Skeletal muscle tissue (tissue), 4 donors: Measurements from ENCODE around the gene PPARGC1A. TPM values are rescaled to one million over a fixed set of nuclear protein-coding genes. Genes with fewer than 3 reads are reported as not detected.

ENCODE experiments used
- H3K27ac ChIP-seq: one replicate; pipeline ENCODE4 v1.7.0; 2013; ENCODE audit warnings: mild to moderate bottlenecking, low read depth, low read length, inconsistent platforms
- H3K27me3 ChIP-seq, 3 donors: one replicate each; pipeline ENCODE4 v1.7.0; 2013; ENCODE audit warnings: low read length in 3 of 3; ENCODE audit not compliant: control insufficient read depth in 3 of 3, insufficient read depth in 3 of 3
- H3K36me3 ChIP-seq, 3 donors: one replicate each; pipeline ENCODE4 v1.7.0; 2013; ENCODE audit warnings: low read length in 3 of 3; ENCODE audit not compliant: control insufficient read depth in 3 of 3, insufficient read depth in 3 of 3
- H3K4me1 ChIP-seq, 3 donors: one replicate each; pipeline ENCODE4 v1.7.0; 2013; ENCODE audit warnings: low read length in 3 of 3, mild to moderate bottlenecking in 3 of 3; ENCODE audit not compliant: control insufficient read depth in 3 of 3, insufficient read depth in 3 of 3
- H3K4me3 ChIP-seq, 3 donors: one replicate each; pipeline ENCODE4 v1.7.0; 2013; ENCODE audit warnings: low read length in 3 of 3
- H3K9ac ChIP-seq, 3 donors: one replicate each; pipeline ENCODE4 v1.7.0; 2013; ENCODE audit warnings: low read length in 3 of 3, mild to moderate bottlenecking in 3 of 3, moderate library complexity in 2 of 3, low read depth in 1 of 3
- H3K9me3 ChIP-seq, 3 donors: one replicate each; pipeline ENCODE4 v1.7.0; 2013; ENCODE audit warnings: low read length in 3 of 3; ENCODE audit not compliant: control insufficient read depth in 3 of 3
- total RNA-seq: library from RNA; depleted of rRNA; stranded (reverse); fragments of >200 nt; gene quantifications from one replicate; pipeline ENCODE4 v1.2.3, GENCODE V29; 2014
- donor health status: Osteomylitis.

Gene PPARGC1A
- total RNA-seq, 1 donor from 2014 or later: 12.5 TPM

DNA sequence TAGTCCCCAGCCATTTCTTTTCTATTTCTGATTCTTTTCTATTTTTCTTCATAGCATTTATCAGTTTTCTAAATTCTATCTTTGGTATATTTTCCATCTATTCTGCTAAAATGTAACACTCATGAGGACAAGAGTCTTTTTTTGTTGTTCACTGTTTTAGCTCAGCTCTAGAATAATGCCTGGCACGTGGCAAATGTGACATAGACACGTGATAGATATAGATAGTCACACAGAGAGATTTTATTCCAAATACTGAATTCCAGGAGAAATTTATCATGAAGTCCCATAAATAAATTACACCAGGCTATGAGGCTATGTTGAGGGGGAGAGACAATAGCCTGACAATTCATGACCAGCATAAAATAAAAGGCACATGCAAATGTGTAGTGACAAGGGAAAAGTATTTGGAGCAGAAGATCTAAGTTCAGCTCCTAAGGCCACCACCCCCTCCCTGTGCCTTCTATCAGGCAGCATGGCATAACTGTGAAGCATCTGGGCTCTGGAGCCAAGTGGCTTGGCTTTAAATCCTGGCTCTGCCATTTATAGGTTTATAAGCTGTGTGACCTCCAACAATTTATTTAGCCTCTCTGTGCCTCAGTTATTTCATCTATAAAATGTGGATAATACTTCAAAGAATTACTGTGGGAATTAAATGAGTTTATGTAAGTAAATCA lies 25.7 kb upstream of the PPARGC1A start:
- no peak overlapping the region for H3K9ac ChIP-seq
- no peaks in the 10 kb centered on the region for H3K4me1 ChIP-seq
- no peak overlapping the region for H3K27ac ChIP-seq
- H3K27me3 ChIP-seq: no peaks in the 10 kb centered on the region
- no peaks in the 10 kb centered on the region for H3K36me3 ChIP-seq
- no peaks in the 10 kb centered on the region for H3K9me3 ChIP-seq
- no peak overlapping the region for H3K4me3 ChIP-seq

DNA sequence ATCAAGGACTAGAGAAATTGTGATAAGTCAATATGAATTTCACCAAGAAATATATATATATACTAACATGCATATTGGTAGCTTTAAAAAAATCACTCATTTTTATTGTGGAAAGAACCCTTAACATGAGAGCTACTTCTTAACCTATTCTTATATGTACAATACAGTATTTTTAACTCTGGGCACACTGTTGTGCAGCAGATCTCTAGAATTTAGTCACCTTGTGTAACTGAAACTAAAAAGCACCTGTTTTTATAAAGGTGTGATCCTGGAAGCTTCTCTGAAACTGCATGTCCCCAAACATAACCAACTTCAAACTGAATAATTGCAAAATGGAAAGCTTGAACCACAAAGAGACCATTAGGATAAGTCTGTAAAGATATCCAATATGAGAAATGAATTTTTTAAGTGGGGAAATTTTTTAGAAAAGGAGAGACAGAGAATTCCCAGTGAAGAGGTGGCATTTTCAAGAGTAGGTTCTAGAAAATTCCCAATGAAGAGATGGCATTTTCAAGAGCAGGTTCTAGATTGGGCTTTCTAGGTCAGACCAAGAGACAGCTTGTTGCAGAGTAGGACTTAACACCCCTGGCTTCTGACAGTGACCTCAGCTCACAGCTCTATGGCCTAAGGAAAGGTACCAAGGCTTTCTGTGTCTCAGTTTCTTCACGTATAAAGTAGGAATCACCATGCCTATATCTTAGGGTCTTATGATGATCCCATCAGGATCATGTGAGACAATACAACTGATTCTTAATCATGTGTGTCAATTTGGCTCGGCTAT lies 22.0 kb upstream of the PPARGC1A start:
- no peaks in the 10 kb centered on the region for H3K9me3 ChIP-seq
- no peaks in the 10 kb centered on the region for H3K4me1 ChIP-seq
- no peaks in the 10 kb centered on the region for H3K27me3 ChIP-seq
- H3K36me3 ChIP-seq: no peaks in the 10 kb centered on the region
- H3K4me3 ChIP-seq: no peak overlapping the region
- no peak overlapping the region for H3K27ac ChIP-seq
- no peak overlapping the region for H3K9ac ChIP-seq

DNA sequence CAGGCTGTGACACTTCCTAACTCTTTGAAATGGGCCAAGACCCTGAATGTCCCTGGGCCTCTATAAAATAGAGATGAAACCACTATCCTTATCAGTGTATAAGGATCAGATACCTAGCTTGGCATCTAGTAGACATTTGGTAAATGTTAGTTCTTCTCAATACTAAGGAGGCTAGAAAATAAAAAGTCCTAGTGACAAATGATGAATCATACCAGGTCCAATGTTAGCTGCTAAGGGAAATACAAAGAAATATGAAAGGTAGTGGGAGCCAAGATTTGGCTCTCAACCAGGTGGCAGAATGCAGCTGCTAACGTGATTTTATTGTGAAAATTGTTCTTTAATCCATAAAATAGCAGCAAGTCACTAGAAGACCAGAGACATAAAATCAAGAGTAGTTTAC lies 19.8 kb upstream of the PPARGC1A start:
- Histone ChIP-seq H3K36me3 (no peaks in the 10 kb centered on the region), H3K9ac (no peak overlapping the region), H3K27me3 (no peaks in the 10 kb centered on the region), H3K9me3 (no peaks in the 10 kb centered on the region), H3K4me1 (peaks cover under 1 to 6% (median 2%) of the 10 kb centered on the region in 3 donors), H3K4me3 (no peak overlapping the region), H3K27ac (no peak overlapping the region)

DNA sequence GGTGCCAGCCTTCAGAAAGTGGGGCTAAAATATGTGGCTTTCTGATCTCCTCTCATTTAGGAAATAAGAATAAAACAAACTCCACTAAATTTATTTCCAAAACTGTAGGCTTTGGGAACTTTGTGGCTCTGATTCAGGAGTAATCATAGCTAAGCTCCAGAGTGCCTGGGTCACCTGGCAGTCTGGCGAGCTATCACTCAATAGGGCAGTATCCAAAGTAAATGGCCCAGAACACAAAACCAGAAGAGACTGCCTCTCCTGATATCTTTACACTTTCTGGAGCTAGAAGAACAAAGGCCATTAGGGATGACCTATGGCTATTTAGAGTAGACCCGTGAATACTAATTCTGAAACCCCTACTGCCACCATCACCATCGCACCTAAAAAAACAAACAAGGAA lies 17.0 kb upstream of the PPARGC1A start:
- Histone ChIP-seq H3K36me3 (no peaks in the 10 kb centered on the region), H3K27me3 (no peaks in the 10 kb centered on the region), H3K9ac (no peak overlapping the region), H3K27ac (no peak overlapping the region), H3K4me1 (peaks cover 10 to 15% (median 12%) of the 10 kb centered on the region in 3 donors), H3K9me3 (no peaks in the 10 kb centered on the region), H3K4me3 (no peak overlapping the region)

DNA sequence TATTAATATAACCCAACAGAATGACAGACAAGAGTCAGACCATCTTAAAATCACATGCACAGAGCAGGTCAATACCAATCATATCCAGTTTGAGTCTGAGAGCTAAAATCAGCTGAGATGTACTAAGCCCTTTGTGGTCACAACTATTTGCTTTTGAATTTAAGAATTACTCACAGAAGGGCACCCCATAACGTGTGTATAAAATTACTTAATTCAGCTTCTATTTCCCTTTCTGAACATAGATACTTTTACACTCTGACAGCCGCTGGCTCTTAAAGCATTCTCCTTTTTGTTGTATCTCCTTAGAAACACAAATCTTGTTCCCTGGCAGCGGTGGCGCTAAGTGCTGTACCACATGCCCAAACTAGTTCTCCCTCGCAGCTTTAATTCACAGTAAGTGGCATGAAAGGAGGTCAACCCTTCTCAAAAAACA lies 14.8 kb upstream of the PPARGC1A start:
- no peak overlapping the region for H3K4me3 ChIP-seq
- no peaks in the 10 kb centered on the region for H3K27me3 ChIP-seq
- H3K36me3 ChIP-seq: no peaks in the 10 kb centered on the region
- peak overlapping the region; percentile 76 for H3K27ac ChIP-seq
- H3K9ac ChIP-seq: peak overlapping the region in 1 of 3 donors; percentile 4
- H3K9me3 ChIP-seq: no peaks in the 10 kb centered on the region
- peaks cover 10 to 15% (median 12%) of the 10 kb centered on the region in 3 donors for H3K4me1 ChIP-seq

DNA sequence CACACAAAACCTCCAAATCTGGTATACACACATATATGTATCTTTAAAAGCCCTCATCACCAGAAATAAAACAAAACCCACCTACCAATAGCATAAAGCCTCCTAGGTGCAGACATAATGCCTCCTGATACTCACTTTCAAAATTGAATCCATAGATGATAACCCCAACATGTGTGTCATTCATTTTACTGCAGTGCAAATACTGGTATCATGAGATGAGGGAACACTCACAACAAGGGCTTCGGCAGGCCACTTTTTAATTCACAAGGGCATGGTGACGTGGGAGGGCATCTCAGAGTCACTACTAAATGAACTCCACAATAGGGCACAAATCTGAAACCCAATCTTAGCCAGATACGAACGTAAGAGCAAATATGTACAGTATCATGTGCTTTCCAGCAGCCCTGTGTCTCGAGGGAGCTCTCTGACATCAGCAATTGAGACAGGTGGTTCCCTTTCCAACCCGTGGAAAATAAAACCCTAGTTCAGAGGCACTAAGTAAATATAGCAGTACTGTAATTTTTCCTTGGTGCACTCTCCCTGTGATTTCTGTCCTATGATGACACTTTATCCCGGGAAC lies 14.1 kb upstream of the PPARGC1A start:
- Histone ChIP-seq H3K4me3 (peak overlapping the region in 2 of 3 donors; percentile 9 to 64), H3K9ac (peak overlapping the region in 2 of 3 donors; percentile 55 to 69), H3K27me3 (no peaks in the 10 kb centered on the region), H3K4me1 (peaks cover 10 to 15% (median 12%) of the 10 kb centered on the region in 3 donors), H3K36me3 (no peaks in the 10 kb centered on the region), H3K9me3 (no peaks in the 10 kb centered on the region), H3K27ac (peak overlapping the region; percentile 76)

DNA sequence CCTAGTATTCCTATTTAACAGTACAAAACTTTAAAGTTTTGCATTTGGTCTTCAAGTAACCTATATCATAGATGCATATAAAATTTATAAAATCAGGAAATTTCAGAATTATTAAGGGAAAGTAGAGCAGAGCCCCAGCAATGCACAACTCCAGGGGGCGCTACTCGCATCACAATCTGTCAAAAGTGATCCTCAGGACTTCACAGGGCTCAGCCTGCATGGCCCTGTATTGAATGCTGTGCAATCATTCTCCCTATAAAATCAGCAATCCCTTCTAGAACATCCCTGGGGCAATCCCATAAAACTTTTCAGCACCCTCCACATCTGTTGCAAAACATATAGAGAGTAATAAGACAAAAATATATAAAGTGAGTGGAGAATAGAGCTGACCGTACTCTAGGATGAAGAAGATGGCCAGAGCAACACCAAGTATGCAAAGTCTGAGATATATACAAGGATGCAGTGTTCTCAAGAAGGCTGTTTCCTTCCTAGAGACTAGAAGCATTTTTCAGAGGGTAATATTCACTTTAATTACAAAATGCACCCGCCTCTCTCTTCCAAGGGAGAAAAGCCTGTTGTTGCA lies 12.5 kb upstream of the PPARGC1A start:
- Histone ChIP-seq H3K9ac (no peak overlapping the region), H3K4me1 (peaks cover 10 to 15% (median 13%) of the 10 kb centered on the region in 3 donors), H3K36me3 (no peaks in the 10 kb centered on the region), H3K27ac (no peak overlapping the region), H3K9me3 (no peaks in the 10 kb centered on the region), H3K27me3 (no peaks in the 10 kb centered on the region), H3K4me3 (peak overlapping the region in 1 of 3 donors; percentile 64)

DNA sequence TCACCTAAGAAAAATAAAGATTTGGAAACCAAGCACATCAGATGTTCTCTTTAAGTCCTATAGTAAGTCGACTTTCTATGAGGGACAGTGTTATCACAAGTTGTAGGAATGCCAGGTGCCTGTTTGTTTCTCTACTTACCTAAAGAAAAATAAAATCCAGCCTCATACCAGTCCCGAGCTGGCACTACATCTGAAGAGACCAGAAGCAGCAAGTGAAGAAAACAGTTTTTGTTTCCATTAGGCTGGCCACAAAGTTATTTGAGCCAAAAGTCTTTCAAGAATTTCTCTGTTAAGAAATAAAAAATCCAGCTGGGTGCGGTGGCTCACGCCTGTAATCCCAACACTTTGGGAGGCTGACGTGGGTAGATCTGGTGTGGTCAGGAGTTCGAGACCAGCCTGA lies 10.8 kb upstream of the PPARGC1A start:
- H3K4me1 ChIP-seq: peaks cover 10 to 15% (median 15%) of the 10 kb centered on the region in 3 donors
- H3K27ac ChIP-seq: no peak overlapping the region
- no peaks in the 10 kb centered on the region for H3K36me3 ChIP-seq
- no peaks in the 10 kb centered on the region for H3K27me3 ChIP-seq
- H3K9me3 ChIP-seq: no peaks in the 10 kb centered on the region
- H3K4me3 ChIP-seq: no peak overlapping the region
- H3K9ac ChIP-seq: no peak overlapping the region

DNA sequence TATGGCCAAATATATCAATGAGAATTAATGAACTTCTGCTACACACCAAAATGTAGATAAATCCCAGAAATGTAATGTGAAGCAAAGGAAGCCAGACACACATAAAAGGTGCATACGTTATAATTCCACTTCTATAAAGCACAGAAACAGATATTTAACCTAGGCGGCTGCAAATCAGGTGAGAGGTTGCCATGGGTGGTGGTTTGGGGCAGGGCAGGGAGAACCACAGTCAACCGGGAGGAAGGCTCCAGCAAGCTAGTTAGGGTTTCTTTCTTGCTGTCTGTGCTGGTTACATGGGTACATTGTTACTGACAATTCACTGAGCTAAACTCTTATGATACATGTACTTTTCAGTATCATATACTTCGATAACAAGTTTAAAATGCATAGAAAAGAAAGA lies 9.7 kb upstream of the PPARGC1A start:
- Histone ChIP-seq H3K4me1 (peaks cover 8 to 13% (median 8%) of the 10 kb centered on the region in 3 donors), H3K36me3 (no peaks in the 10 kb centered on the region), H3K9me3 (no peaks in the 10 kb centered on the region), H3K4me3 (no peak overlapping the region), H3K9ac (no peak overlapping the region), H3K27ac (no peak overlapping the region), H3K27me3 (no peaks in the 10 kb centered on the region)
